ENCODE measurements around the gene FAM171A2. TPM values are rescaled to one million over a fixed set of nuclear protein-coding genes. Genes with fewer than 3 reads are reported as not detected.

The FAM171A2 gene
- polyA plus RNA-seq, 1 donor (not counting 4 experiments of a cell fraction or from before 2014, with no cell fraction given): 0.35 TPM

DNA sequence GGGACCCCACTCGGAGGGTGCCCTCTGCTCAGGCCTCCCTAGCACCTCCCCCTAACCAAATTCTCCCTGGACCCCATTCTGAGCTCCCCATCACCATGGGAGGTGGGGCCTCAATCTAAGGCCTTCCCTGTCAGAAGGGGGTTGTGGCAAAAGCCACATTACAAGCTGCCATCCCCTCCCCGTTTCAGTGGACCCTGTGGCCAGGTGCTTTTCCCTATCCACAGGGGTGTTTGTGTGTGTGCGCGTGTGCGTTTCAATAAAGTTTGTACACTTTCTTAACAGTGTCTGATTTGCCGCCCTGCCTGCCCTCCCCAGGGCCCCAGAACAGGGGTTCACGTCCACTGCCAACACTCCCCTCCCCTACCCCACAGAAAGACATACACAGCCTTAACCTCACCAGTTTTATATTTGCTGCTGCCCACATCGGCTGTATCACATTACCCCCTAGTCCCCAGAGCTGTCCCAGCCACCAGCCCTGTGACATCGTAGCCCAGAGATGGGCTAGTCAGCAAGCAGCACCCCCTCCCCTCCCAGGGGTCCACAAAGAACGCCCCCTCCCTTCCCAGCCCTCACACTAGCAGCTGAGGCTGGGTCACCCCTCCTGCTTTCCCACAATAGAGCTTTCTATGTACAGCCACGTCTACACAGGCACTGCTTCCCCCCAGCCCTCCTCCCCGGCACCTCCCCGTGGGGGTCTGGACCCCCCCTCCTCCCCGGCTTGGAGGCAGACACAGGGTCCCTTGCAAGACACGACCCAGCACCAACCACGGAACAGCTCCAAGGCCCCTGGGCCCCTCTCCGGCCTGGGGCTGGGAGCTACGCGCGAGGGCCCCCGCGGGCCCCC is 10.6 kb downstream of the FAM171A2 start:
- peaks cover 25 to 33% of the 10 kb centered on the region in 2 experiments for H3K36me3 ChIP-seq (ENCODE audit: control insufficient read depth in 2 of 2, extremely low read depth in 1 of 2, insufficient read depth in 2 of 2, low read length in 2 of 2)
- no peak overlapping the region for H3K4me2 ChIP-seq (ENCODE audit: control insufficient read depth, extremely low read depth, insufficient read depth, low read depth, low read length)
- H2AFZ ChIP-seq (ENCODE audit: control insufficient read depth, low read length): no peak overlapping the region
- H3K79me2 ChIP-seq (ENCODE audit: control insufficient read depth, insufficient read depth, low read length): no peaks in the 10 kb centered on the region
- H3K9ac ChIP-seq (ENCODE audit: control insufficient read depth, extremely low read depth, insufficient read depth, low read length): no peak overlapping the region
- no peak for DNase-seq (ENCODE audit: low read depth, low spot score)
- H3K27ac ChIP-seq (ENCODE audit: control insufficient read depth, insufficient read depth, low read length): no peak overlapping the region
- H3K4me3 ChIP-seq (ENCODE audit: control insufficient read depth in 2 of 3, extremely low read depth in 1 of 3, insufficient read depth in 2 of 3, low read depth in 1 of 3, low read length in 3 of 3): no peak overlapping the region
- peaks cover 8% of the 10 kb centered on the region for H3K27me3 ChIP-seq (ENCODE audit: control insufficient read depth, extremely low read depth, insufficient read depth, low read length)
- no peaks in the 10 kb centered on the region for H4K20me1 ChIP-seq (ENCODE audit: control insufficient read depth, extremely low read depth, insufficient read depth, low read length)
- H3K9me3 ChIP-seq (ENCODE audit: control insufficient read depth, low read depth, low read length): no peaks in the 10 kb centered on the region
- peaks cover 14% of the 10 kb centered on the region for H3K4me1 ChIP-seq (ENCODE audit: control insufficient read depth, extremely low read depth, insufficient read depth, low read length)
- no peak for FAIRE-seq
- TF ChIP-seq EZH2 (IDR thresholded peaks at IDR 0.05; ENCODE audit: low read length): no peak
- TF ChIP-seq, protein P1, sequence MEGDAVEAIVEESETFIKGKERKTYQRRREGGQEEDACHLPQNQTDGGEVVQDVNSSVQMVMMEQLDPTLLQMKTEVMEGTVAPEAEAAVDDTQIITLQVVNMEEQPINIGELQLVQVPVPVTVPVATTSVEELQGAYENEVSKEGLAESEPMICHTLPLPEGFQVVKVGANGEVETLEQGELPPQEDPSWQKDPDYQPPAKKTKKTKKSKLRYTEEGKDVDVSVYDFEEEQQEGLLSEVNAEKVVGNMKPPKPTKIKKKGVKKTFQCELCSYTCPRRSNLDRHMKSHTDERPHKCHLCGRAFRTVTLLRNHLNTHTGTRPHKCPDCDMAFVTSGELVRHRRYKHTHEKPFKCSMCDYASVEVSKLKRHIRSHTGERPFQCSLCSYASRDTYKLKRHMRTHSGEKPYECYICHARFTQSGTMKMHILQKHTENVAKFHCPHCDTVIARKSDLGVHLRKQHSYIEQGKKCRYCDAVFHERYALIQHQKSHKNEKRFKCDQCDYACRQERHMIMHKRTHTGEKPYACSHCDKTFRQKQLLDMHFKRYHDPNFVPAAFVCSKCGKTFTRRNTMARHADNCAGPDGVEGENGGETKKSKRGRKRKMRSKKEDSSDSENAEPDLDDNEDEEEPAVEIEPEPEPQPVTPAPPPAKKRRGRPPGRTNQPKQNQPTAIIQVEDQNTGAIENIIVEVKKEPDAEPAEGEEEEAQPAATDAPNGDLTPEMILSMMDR (optimal IDR thresholded peaks at IDR 0.05 in 1 of 3, IDR thresholded peaks at IDR 0.05 in 1 of 3, conservative IDR thresholded peaks at IDR 0.05 in 1 of 3; ENCODE audit: extremely low read depth in 1 of 3, insufficient read depth in 2 of 3, low read length in 3 of 3): no peak
- dilution Hi-C loops (cut with MboI; ENCODE audit: extremely low pct_ligation_motif_present, low sequenced_read_pairs): no loop called here
- H3K9me1 ChIP-seq (ENCODE audit: control insufficient read depth, extremely low read depth, insufficient read depth, low read length): no peaks in the 10 kb centered on the region

- no peak overlapping the region for H3K27ac ChIP-seq (ENCODE audit: control insufficient read depth, insufficient read depth, low read length)
- H3K9me1 ChIP-seq (ENCODE audit: control insufficient read depth, extremely low read depth, insufficient read depth, low read length): no peaks in the 10 kb centered on the region
- dilution Hi-C loops (cut with MboI; ENCODE audit: extremely low pct_ligation_motif_present, low sequenced_read_pairs): no loop called here
- no peaks in the 10 kb centered on the region for H4K20me1 ChIP-seq (ENCODE audit: control insufficient read depth, extremely low read depth, insufficient read depth, low read length)
- peaks cover 18% of the 10 kb centered on the region for H3K4me1 ChIP-seq (ENCODE audit: control insufficient read depth, extremely low read depth, insufficient read depth, low read length)
- no peak overlapping the region for H3K9ac ChIP-seq (ENCODE audit: control insufficient read depth, extremely low read depth, insufficient read depth, low read length)
- no peak overlapping the region for H2AFZ ChIP-seq (ENCODE audit: control insufficient read depth, low read length)
- H3K4me2 ChIP-seq (ENCODE audit: control insufficient read depth, extremely low read depth, insufficient read depth, low read depth, low read length): no peak overlapping the region
- peaks cover 25 to 33% of the 10 kb centered on the region in 2 experiments for H3K36me3 ChIP-seq (ENCODE audit: control insufficient read depth in 2 of 2, extremely low read depth in 1 of 2, insufficient read depth in 2 of 2, low read length in 2 of 2)
- H3K27me3 ChIP-seq (ENCODE audit: control insufficient read depth, extremely low read depth, insufficient read depth, low read length): peaks cover 8% of the 10 kb centered on the region
- no peak for TF ChIP-seq EZH2 (IDR thresholded peaks at IDR 0.05; ENCODE audit: low read length)
- TF ChIP-seq, protein P1 (optimal IDR thresholded peaks at IDR 0.05 in 1 of 3, IDR thresholded peaks at IDR 0.05 in 1 of 3, conservative IDR thresholded peaks at IDR 0.05 in 1 of 3; ENCODE audit: extremely low read depth in 1 of 3, insufficient read depth in 2 of 3, low read length in 3 of 3): no peak
- H3K79me2 ChIP-seq (ENCODE audit: control insufficient read depth, insufficient read depth, low read length): no peaks in the 10 kb centered on the region
- no peaks in the 10 kb centered on the region for H3K9me3 ChIP-seq (ENCODE audit: control insufficient read depth, low read depth, low read length)
- no peak overlapping the region for H3K4me3 ChIP-seq (ENCODE audit: control insufficient read depth in 2 of 3, extremely low read depth in 1 of 3, insufficient read depth in 2 of 3, low read depth in 1 of 3, low read length in 3 of 3)
- DNase-seq (ENCODE audit: low read depth, low spot score) (no peak), FAIRE-seq (no peak)
These were observed 11.5 kb downstream of the FAM171A2 start for GRCh38 chr17:44351961-44352827.

Measured in keratinocyte (primary cell).